Motor neuron (in vitro differentiated cells): ENCODE measurements around the gene PEMT. TPM values are rescaled to one million over a fixed set of nuclear protein-coding genes. Genes with fewer than 3 reads are reported as not detected.
A peak's percentile ranks its signal among the peaks of the same experiment; 100 is the strongest.

ENCODE experiments used
- ATAC-seq, 8 experiments: fragments of 200-7000 bp; cut with Tn5 transposase; replicated peaks in 6 of 8; 2 replicates each; pipeline ENCODE4 v1.8.0; 2021; ENCODE audit warnings: mild to moderate bottlenecking in 8 of 8, moderate library complexity in 8 of 8
- H3K27ac ChIP-seq, 2 donors: fragments of 250-450 bp; sonication (Bioruptor Pico); 2 replicates each; pipeline ENCODE4 v1.9.0; 2021; ENCODE audit warnings: antibody characterized with exemption in 2 of 2, mild to moderate bottlenecking in 2 of 2, moderate library complexity in 1 of 2
- H3K4me1 ChIP-seq, 2 donors: fragments of 250-450 bp; sonication (Bioruptor Pico); replicated peaks in 1 of 2; 2 replicates each; pipeline ENCODE4 v1.6.1; 2021; ENCODE audit warnings: antibody characterized with exemption in 2 of 2, mild to moderate bottlenecking in 2 of 2, moderate library complexity in 1 of 2
- H3K4me3 ChIP-seq, 5 donors: fragments of 250-450 bp; sonication (Bioruptor Pico); 2 replicates each; pipeline ENCODE4 v1.9.0; 2021; ENCODE audit warnings: antibody characterized with exemption in 5 of 5, mild to moderate bottlenecking in 5 of 5, moderate library complexity in 4 of 5
- WGBS, 10 experiments: fragments of 450-650 bp; shearing (Covaris generic); methylation state at CpG; one replicate each; pipeline ENCODE4 v1.0.0; 2022; 5-methylcytosine and 5-hydroxymethylcytosine counted together
- in situ Hi-C, 9 experiments: fragments of 400-800 bp; cut with MboI; loops; one replicate each; pipeline ENCODE4 v1.15.0; 2021; ENCODE audit warnings: low sequenced_read_pairs in 9 of 9, low pct_unique_long_range_greater_than_20kb in 2 of 9; ENCODE audit not compliant: unreplicated experiment in 9 of 9
- total RNA-seq, 8 experiments: library from RNA; unstranded; fragments of 300-600 nt; gene quantifications; 2 replicates each; pipeline versions ENCODE4 v1.2.3 to v1.2.4, GENCODE V29; 2022

PEMT gene
- total RNA-seq, 8 experiments from 2014 or later, result 21.1 to 59.0 (median 32.9) TPM

DNA sequence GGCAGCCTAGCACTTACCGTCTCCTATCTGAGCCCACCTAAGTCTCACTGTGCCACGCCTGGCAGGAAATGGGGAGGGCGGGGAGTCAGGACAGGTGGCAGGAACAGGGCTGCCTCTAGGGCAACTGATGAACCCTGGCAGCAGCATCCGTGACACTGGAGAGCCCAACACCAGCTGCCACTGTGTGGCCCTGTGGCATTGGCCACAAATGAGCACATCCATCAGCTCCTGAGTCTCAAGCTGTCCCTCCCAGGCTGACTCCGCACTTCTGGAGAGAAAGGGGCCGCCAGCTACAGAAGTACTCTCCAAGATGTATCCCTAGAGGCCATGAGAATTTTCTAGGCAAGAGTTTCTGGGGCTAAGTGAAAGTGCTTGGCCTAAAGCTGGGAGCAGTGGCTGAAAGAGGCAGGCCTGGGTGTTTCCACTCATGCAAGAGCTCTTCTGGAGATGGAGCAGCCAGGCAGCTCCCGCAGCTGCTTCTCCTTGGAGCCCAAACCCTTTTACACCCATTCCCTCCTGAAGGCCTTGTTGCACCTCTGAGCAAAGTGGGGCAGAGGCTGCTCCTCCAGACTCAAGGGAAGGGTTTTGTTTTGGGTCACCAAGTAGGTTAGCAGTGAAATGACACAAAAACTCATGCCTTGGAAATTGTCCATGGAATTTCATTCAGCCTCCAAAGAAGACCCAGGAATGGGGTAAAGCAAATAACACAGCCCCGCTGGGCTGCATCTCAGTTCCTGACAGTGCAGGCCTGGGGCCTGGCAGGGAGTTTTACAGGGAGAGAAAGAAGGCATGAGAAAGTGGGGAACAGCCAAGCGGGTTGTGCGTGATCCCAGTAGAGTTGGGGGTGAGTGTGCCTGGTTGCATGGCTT lies 25.8 kb downstream of the PEMT start:
- WGBS, 10 experiments, result 63 to 100% (median 93%) methylated on average over 1 to 7 of the region's 10 CpGs; no CpG with 5 or more reads in 5 of the 10 experiments
- no peak overlapping the region for H3K4me3 ChIP-seq
- in situ Hi-C loops, result loop anchor here in 2 of 9 experiments (10.0 kb wide), 2 partner anchors 61 to 211 kb away; no protein-coding TSS in a partner anchor
- H3K27ac ChIP-seq, result no peak overlapping the region
- ATAC-seq, result peak in 1 of 8 experiments; percentile 61
- H3K4me1 ChIP-seq, result no peaks in the 10 kb centered on the region

DNA sequence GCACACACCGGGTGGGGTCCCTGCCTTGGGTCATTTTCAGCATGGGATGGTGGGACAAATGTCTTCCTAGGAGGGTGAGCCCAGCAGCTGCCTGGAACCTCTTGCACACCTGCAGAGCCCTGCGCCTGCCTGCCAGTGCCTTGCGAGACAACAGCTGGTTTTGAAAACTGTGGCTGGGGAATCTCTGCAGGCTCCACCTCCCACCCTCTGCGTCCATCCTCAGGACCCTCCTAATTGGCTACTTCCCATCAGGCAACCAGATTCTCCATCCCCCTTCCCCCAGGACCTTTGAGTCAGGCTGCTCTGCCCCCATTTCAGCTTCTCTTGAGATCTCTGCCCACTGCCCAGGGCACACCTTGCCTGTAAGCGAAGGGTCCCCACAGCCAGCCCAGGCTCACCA lies 26.6 kb downstream of the PEMT start:
- Histone ChIP-seq H3K4me1 (no peaks in the 10 kb centered on the region), H3K27ac (no peak overlapping the region), H3K4me3 (no peak overlapping the region)
- peak in 1 of 8 experiments; percentile 31 for ATAC-seq
- in situ Hi-C loops, result loop anchor here in 2 of 9 experiments (10.0 kb wide), 2 partner anchors 60 to 210 kb away; no protein-coding TSS in a partner anchor
- WGBS, 10 experiments, result 67 to 100% (median 90%) methylated on average over 1 of the region's 5 CpGs; no CpG with 5 or more reads in 6 of the 10 experiments

DNA sequence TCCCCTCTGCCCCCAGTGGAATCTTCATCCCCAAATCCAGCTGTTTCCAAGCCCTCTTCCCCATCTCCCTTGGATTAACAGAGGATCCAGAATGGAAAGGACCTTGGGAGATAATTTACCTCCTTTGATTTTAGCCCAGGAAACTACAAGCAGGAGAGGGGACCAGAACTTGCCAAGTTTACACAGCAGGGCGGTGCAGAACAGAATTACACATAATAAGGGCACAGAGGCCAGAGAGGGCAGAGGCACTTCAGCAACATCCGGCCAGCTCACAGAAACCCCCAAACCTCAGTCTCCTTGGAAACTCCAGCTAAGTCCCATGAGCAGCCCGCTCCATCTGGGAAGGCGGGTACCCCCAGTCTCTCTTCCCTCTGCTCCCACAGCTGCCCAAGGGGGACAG lies 27.2 kb downstream of the PEMT start:
- ATAC-seq, result no peak
- Histone ChIP-seq H3K4me1 (no peaks in the 10 kb centered on the region), H3K27ac (no peak overlapping the region), H3K4me3 (no peak overlapping the region)
- 100% methylated on average over 1 to 2 of the region's 4 CpGs; no CpG with 5 or more reads in 8 of the 10 experiments for WGBS, 10 experiments
- in situ Hi-C loops, result loop anchor here in 2 of 9 experiments (10.0 kb wide), 2 partner anchors 60 to 210 kb away; no protein-coding TSS in a partner anchor

DNA sequence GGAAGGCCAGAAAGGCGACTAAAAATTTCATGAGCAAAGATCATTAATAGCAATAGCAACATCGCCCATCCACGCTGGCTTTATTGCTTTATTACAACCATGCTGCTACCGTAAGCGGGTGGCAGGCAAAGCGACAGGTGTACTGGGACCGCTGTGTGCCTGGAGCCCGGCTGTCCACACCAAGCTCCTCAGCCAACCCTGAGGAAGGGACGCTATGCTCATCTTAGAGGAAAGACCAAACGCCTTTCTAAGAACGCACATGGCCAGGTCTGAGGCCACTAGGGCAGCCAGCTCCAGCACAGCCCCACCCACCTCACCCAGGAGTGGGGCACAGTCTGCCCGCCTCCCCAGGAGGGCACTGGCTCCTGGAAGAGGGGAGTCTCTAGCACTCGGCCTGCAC lies 28.0 kb downstream of the PEMT start:
- in situ Hi-C loops, result loop anchor here in 2 of 9 experiments (10.0 kb wide), 2 partner anchors 59 to 209 kb away; no protein-coding TSS in a partner anchor
- H3K4me3 ChIP-seq, result no peak overlapping the region
- H3K27ac ChIP-seq, result no peak overlapping the region
- no peaks in the 10 kb centered on the region for H3K4me1 ChIP-seq
- no peak for ATAC-seq
- 80 to 100% (median 80%) methylated on average over 1 to 6 of the region's 13 CpGs; no CpG with 5 or more reads in 5 of the 10 experiments for WGBS, 10 experiments

DNA sequence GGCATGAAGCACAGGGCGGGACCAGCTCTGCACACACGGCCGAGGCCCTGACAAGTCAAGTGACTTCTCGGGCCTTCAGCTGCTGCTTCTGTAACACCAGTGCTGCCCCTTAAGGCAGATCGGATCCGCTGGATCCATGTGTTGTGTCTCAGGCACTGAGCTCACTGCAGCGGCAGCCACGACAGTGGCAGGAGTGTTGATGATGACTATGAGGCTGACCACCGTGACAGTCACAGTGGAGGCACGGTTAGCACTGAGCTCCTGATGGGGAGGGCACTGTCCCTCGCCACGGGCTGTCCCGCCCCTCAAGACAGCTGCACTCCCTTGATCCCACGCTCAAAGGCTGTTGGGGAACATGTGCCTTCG lies 29.4 kb downstream of the PEMT start:
- Histone ChIP-seq H3K4me3 (no peak overlapping the region), H3K4me1 (no peaks in the 10 kb centered on the region), H3K27ac (no peak overlapping the region)
- 80 to 100% methylated on average over 1 to 5 of the region's 15 CpGs; no CpG with 5 or more reads in 8 of the 10 experiments for WGBS, 10 experiments
- ATAC-seq, result peak in 1 of 8 experiments; percentile 11
- in situ Hi-C loops, result loop anchor here in 2 of 9 experiments (10.0 kb wide), 2 partner anchors 57 to 207 kb away; no protein-coding TSS in a partner anchor

DNA sequence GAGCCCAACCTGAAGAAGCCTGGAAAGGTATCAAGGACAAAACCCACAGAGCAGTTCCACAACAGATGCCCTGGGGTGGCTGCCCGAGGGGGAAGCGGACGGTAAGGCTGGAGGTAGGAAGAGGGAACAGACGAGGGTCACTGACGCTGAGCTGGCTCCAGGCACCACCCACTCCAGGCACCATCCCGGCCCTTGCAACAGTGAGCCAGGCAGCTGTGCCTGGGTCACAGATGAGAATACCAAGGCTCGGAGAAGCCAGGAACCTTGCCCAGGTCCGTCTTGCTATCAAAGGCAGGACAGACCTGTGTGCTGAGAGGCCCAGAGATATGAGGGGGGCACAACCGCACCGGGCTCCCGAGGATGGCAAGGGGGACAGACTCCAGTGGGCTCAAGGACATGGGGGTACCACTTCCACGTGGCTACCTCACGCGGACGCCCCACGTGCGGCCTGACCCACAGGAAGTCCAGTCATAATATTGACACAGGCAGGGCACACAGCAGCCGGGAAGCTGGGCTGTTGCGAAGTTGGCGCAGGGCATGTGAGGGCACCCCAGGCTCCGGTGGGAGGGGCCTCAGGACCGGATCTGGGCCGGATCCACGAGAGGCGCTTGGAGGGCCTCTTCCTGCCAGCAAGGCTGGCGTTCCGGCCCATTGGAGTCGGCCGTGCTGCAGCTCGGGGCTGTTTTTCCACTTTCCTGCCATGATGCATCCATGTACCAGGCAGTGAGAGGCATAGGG lies 29.9 kb downstream of the PEMT start:
- no peak overlapping the region for H3K4me3 ChIP-seq
- in situ Hi-C loops, result loop anchor here in 2 of 9 experiments (10.0 kb wide), 2 partner anchors 57 to 207 kb away; no protein-coding TSS in a partner anchor
- no peak overlapping the region for H3K27ac ChIP-seq
- no peaks in the 10 kb centered on the region for H3K4me1 ChIP-seq
- no peak for ATAC-seq
- 80 to 94% (median 93%) methylated on average over 1 to 12 of the region's 30 CpGs; no CpG with 5 or more reads in 7 of the 10 experiments for WGBS, 10 experiments

DNA sequence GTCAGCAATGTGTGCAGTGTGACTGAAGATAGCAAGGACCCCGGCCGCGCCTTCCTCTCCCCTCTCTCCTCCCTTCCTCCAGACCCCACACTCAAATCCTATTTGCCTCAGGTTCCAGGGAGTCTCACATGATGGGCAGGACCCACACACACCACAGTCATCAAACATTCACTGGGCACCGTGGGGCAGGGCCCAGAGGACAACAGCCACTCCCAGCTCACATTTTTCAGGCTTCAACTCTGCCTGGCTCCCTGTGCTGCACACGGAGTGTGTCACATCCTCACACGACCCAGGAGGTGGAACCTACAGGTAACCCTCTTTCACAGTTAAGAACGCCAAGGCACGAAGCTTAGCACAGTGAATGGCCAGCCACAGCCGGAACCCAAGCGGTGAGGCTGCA lies 30.5 kb downstream of the PEMT start:
- no peaks in the 10 kb centered on the region for H3K4me1 ChIP-seq
- no peak overlapping the region for H3K27ac ChIP-seq
- no peak overlapping the region for H3K4me3 ChIP-seq
- 17 to 100% (median 51%) methylated on average over 1 to 4 of the region's 10 CpGs; no CpG with 5 or more reads in 7 of the 10 experiments for WGBS, 10 experiments
- in situ Hi-C loops, result loop anchor here in 2 of 9 experiments (10.0 kb wide), 2 partner anchors 56 to 206 kb away; no protein-coding TSS in a partner anchor
- ATAC-seq, result no peak

DNA sequence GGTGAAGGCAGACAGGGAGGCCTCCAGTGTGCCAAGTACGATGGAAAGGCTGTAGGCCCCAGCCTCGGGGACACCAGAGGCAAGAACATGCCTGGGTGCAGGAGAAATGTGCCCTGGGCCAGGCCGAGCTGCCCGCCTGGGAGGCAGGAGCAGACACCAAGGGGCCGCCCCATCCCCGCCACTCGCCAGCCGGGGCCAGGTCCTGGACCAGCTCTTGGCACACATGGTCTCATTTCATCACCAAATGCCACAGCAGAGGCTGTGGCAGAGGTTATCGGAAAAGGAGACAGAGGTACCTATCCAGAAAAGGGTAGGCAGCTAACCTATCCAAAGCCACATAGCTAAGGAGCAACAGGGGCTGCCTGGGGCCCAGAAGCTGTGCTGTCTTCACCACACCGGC lies 31.3 kb downstream of the PEMT start:
- in situ Hi-C loops, result loop anchor here in 2 of 9 experiments (10.0 kb wide), 2 partner anchors 55 to 205 kb away; no protein-coding TSS in a partner anchor
- H3K4me3 ChIP-seq, result no peak overlapping the region
- WGBS, 10 experiments, result 67% methylated on average over 1 of the region's 10 CpGs; no CpG with 5 or more reads in 9 of the 10 experiments
- no peaks in the 10 kb centered on the region for H3K4me1 ChIP-seq
- no peak for ATAC-seq
- no peak overlapping the region for H3K27ac ChIP-seq

DNA sequence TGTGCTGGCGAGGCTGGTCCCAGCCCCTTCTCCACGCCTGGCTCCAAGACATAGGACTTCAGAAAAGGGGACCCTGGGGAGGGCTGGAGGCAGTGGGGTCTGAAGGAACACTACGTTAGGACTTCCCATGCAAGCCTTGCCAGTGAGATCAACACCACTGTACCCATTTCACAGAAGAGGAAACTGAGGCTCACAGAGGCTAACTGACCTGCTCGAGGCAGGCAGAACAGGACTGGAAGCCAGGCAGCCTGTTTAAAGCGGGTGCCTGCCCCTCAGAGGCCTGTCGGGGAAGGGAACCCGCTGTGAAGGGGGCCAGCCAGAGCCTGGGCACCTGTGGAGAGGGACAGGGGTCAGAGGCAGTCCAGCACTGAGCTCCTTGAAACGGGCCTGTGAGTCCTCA lies 32.3 kb downstream of the PEMT start:
- no peak overlapping the region for H3K27ac ChIP-seq
- in situ Hi-C loops, result no loop called here
- no peak for ATAC-seq
- no peak overlapping the region for H3K4me3 ChIP-seq
- no peaks in the 10 kb centered on the region for H3K4me1 ChIP-seq
- WGBS, 10 experiments, result 50 to 90% (median 78%) methylated on average over 2 to 5 of the region's 8 CpGs; no CpG with 5 or more reads in 6 of the 10 experiments

DNA sequence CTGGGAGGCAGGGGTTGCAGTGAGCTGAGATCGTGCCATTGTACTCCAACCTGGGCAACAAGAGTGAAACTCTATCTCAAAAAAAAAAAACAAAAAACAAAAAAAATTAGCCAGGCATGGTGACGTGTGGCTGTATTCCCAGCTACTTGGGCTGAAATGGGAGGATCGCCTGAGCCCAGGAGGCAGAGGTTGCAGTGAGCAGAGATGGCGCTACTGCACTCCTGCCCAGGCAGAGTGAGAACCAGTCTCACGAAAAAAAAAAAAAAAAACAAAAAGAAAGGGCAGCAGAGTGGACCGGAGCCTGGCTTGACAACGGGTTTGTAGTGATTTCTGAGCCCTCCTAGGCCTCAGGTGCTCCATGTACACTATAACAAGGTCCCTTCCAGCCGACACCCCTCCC lies 33.1 kb downstream of the PEMT start:
- no peaks in the 10 kb centered on the region for H3K4me1 ChIP-seq
- no peak overlapping the region for H3K4me3 ChIP-seq
- no peak for ATAC-seq
- H3K27ac ChIP-seq, result no peak overlapping the region
- in situ Hi-C loops, result no loop called here
- 77 to 100% (median 92%) methylated on average over 1 to 7 of the region's 8 CpGs; no CpG with 5 or more reads in 1 of the 10 experiments for WGBS, 10 experiments

DNA sequence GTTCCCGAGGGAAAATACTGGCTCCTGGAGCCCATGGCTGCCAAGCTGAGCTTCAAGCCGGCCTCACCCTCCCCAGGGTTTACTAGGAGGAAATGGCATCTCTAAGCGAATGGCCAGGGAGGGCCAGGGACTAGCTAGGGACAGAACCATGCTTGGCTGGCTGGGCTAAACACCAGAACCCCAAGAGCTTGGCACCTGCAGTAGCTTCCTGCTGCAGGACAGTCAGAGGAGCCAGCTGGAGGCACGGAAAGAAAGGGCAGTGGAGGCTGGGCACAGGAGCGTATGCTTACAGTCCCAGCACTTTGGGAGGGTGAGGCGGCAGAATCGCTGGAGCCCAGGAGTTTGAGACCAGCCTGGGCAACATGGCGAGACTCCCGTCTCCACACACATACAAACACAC lies 33.7 kb downstream of the PEMT start:
- 80 to 100% (median 93%) methylated on average over 1 to 6 of the region's 9 CpGs; no CpG with 5 or more reads in 5 of the 10 experiments for WGBS, 10 experiments
- no peak for ATAC-seq
- no peaks in the 10 kb centered on the region for H3K4me1 ChIP-seq
- no peak overlapping the region for H3K27ac ChIP-seq
- in situ Hi-C loops, result no loop called here
- H3K4me3 ChIP-seq, result no peak overlapping the region

DNA sequence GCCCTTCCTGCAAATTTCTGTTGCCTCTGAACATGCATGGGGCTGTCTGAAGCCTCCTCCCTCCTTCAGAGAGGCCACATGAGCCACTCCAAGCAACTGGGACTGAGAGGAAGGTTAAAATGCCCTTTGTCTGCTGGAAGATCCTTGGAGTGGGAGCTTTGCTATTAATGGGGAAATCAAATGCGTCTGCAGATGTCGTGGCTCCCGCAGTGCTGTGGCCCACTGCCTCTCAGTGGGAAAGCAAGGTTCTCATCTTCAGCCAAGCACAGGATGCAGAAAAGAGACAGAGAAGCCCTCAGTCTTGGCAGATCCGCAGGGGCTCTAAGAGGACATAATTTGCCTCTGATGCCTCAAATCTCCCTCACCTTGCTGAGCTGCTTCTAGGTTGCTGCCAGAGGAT lies 34.8 kb downstream of the PEMT start:
- Histone ChIP-seq H3K27ac (no peak overlapping the region), H3K4me3 (no peak overlapping the region), H3K4me1 (peaks cover under 1 to 2% of the 10 kb centered on the region in 2 donors)
- no peak for ATAC-seq
- 60% methylated on average over 1 of the region's 4 CpGs; no CpG with 5 or more reads in 9 of the 10 experiments for WGBS, 10 experiments
- in situ Hi-C loops, result no loop called here
